Measurements from ENCODE around the gene PTPRM.
"Not testable (repeated sequence)": the region's sequence is repeated elsewhere in the genome, so short reads cannot be mapped to it uniquely, and the experiment has no call there.

The PTPRM gene

DNA sequence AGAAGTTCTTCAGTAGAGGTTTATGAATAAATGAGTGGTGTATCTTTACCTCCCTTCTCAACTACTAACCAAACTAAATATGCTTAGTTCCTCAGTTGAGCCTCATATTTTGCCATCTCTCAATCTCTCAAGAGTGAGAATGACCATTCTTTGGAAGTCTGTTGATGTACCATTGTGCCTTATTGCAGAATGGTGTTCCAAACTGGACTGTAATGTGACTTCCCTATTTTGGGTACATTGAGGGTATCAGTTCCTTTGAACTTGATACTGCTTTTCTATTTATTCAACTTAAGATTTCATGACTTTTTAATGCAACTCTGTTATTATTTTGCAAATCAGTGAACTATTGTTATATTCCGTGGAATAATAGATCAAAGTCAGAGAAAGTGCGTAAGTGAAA is 159.4 kb downstream of the PTPRM start:
- DNase-seq (ENCODE audit: low spot score): no peak

DNA sequence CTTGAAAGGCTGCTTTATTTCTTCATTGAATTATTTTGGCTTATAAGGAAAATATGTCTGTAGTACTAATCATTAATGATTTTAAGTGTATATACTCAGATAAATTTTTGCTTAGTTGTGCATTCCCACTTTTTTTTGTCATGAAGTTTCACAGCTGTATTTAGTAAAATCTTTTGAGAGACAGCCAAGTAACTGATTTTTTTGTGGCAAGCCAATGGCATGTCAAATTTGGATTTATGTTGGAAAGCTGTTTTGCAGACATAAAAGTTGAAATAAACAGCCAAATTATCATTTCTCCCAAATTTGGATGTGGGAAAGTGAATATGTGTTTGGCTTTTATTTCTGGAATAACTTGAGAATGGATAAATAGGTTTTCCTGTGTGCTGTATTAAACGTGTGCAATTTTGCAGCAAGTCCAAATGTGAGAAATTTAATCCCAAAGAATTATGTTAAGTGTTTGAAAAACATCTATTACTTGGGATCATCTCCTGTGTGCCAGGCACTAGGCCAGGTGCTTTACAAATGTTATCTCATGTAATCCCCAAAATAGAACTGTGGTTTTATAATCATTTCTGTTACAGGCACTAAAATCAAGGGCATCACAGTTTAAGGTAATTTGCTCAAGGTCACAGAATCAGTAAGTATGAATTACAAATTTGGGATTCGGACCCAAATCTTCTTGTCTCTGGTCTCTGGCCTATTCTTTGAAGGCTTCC is 160.4 kb downstream of the PTPRM start:
- DNase-seq (ENCODE audit: low spot score): no peak

DNA sequence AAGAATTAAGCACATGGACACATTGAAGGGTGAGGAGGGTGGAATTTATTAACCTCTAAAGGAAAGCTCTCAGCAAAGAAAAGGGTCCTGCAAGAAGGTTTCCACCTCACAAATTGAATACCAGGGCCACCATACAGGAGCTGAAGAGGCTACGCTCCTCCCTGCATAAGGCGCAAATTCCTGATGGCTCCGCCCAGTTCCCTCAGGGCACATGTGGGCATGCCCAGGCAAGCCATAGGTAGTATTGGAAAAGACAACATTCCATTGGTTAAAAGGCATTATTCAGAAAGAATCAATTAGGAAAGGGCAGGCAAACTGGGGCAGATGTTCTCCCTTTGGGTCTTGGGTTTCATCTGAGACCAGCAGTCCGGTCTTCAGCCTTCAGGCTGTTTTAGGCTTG is 161.2 kb downstream of the PTPRM start:
- no peak for DNase-seq (ENCODE audit: low spot score)

DNA sequence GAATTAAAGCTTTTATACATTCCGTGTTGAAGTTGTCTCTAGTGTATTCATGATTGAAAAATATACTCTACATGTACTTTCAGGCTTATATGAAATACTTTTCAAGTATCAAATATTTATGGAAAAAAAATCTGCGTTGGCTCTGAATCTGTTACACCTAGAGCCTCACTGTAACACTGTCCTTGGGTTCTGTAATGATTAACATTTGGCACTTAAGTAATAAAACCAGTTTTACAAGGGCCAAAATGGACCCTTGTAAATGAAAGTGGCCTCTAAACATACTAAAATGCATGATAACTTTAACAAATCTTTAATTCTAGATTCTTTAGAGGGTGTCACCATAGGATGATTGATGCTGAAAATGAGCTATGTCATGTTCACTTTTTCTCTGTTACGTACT is 162.8 kb downstream of the PTPRM start:
- DNase-seq (ENCODE audit: low spot score): no peak

DNA sequence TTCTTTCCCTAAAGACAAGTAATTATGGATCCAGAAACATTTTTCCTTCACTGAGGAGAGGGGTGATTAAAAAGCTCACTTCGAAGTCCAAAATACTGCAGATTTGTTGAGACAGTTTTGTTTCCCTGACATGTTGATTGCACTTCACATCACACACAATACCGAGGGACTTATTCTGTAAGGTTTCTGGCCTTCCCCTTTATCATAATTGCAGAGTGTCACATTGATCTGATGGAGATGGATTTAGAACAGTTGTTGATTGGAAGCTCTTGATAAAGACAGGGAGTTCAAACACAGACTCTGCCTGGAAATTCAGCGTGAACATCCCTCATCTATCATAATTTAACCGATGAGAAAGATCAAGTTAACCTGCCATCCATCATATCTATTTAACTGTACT is 163.6 kb downstream of the PTPRM start:
- DNase-seq (ENCODE audit: low spot score): no peak

DNA sequence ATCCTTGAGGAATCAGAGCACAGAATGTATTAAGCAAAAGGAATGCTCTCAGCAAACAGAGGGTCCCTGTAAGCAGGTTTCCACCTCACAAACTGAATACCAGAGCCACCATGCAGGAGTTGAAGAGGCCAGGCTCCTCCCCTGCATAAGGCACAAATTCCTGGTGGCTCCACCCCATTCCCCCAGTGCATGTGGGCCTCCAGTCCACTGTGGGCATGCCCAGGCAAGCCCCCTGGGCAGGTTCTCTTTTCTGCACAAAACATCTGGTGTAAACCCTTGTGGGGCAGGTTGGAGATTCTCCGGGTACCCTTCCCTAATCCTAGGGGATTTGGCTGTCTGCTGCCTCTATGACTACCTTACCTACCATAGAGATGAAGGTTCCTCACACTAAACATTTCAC is 166.5 kb downstream of the PTPRM start:
- DNase-seq (ENCODE audit: low spot score): no peak

DNA sequence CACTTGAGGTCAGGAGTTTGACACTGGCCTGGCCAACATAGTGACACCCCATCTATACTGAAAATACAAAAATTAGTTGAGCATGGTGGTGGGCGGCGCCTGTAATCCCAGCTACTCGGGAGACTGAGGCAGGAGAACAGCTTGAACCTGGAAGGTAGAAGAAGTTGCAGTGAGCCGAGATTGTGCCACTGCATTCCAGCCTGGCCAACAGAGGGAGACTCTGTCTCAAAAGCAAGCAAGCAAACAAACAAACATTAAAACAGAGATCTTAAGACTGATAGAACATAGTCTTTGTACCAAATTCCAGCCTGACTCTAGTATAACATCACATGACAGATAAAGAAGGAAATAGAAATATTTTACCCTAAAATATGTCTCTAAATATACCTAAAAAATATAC is 168.1 kb downstream of the PTPRM start:
- no peak for DNase-seq (ENCODE audit: low spot score)

DNA sequence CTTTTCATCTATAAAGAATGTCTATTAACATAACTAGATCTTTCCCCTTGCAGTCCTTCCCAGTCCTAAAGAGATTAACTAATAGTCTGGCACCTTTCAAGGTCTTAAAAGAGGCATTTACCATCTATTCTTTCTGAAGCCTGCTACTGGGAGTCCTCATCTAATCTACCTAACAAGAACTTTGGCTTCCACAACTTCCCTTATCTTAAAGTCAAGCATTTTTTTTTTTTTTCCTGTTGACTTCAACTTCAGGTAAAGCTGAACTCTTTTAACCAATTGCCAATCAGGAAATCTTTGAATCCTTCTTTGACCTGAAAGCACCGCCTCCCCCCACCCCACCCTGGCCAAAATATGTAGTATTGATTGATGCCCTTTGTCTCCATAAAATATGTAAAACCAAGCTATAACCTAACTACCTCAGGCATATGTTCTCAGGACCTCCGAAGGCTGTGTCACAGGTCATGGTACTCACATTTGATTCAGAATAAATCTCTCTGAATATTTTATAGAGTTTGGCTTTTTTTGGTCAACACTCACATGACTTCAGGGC is 168.6 kb downstream of the PTPRM start:
- DNase-seq (ENCODE audit: low spot score): no peak

DNA sequence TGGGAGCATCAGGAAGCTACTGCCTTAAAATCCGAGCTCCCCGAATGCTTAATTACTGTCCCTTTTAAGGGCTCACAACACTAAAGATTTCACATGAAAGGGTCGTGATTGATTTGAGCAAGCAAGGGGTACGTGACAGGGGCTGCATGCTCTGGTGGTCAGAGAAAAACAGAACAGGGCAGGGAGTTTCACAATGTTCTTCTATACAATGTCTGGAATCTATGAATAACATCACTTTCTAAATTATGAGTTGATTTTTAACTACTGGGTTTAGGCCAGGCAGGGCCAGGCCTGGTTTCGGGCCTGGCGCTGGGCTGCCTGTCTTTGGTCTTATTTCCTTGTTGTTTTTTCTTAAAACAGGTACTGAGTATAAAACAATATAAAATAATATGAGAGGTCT is 169.4 kb downstream of the PTPRM start:
- DNase-seq (ENCODE audit: low spot score): not testable (repeated sequence)

DNA sequence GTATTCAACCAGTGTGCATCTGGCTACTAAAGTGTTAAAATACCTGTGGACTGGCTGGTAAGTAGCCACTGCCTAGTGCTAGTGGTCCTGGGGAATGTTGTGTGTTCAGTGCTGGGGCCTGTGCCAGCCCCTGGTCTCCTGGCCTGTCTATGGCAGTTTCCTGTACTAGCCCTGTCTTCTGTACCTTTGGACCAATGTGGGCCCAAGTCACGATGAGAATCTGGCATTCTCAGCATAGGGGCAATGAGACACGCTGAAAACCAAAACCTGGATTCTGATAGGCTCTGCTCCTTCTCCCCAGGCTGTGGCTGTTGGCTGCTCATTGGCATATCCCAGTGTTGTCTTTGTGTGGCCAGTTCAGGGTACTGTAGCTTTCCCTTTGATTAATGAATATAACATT is 170.4 kb downstream of the PTPRM start:
- no peak for DNase-seq (ENCODE audit: low spot score)

DNA sequence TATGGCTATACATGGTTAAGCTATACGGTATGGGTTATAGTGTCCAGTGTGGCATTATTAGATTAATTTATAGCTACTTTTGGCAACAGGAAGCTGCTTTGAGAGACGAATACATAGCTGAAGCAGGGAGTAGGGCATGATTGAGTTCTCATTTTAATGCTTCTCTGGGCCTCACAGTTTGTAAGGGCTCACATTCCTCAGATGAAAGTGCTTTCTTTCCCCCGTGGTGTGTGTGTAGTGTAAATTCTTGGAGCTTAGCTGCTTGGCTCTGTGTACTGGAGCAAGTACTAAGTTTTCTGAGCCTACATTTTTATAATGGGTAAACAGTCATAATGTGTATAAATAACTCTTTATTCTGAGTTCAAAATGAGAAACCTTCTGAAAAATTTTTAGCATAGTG is 173.7 kb downstream of the PTPRM start:
- no peak for DNase-seq (ENCODE audit: low spot score)

DNA sequence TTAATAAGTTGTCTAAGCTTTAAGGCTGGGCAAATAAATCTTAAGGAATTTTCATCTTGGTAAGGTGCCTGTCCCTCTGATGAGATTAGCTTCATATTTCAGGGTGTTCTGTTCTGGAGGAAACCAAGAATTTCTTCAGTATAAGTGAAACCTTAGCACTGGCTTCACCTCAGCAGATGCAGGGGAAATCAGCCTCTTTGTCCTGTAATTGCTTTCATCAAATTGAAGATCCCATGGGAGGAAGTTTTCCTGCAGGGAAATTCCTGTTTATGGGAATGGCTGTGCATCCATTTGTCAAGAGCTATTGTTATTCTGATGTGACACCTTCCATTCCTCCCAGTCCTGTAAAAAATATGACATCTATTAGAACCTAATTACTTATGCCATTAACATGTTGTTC is 174.5 kb downstream of the PTPRM start:
- no peak for DNase-seq (ENCODE audit: low spot score)

DNA sequence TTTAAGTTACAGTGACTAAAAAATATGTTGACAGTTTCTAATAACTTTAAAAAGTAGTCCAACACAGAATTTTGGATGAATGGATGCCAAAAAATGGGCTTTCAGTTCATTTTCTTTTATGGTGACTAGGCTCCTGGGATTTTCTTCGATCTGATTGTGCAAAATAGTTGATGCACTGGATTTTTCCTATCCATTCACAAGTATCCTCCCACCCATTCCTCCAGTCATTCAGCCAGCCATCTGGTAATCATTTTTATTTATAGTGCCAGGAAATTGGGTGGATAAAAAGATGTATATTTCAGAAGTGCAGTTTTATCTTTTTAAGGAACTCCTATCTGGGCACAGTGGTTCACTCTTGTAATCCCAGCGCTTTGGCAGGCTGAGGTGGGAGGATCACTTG is 175.1 kb downstream of the PTPRM start:
- no peak for DNase-seq (ENCODE audit: low spot score)

DNA sequence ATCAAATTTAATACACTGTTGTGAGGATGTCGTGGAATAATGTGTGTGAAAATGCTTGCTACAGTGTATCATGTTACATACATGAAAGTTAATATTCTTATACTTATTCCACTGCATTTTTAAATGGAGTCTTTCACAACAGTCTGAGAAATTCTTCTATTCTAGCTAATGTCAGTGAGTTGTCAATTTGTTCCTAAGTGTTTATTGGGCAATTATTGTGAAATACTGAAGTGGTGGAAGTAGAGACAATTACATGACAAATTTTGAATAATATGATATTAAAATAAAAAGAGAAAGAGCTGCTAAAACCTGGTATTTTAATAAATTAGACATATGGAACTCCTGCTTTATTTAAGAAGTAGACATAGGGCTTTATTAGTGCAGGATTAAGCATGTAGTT is 176.1 kb downstream of the PTPRM start:
- no peak for DNase-seq (ENCODE audit: low spot score)

DNA sequence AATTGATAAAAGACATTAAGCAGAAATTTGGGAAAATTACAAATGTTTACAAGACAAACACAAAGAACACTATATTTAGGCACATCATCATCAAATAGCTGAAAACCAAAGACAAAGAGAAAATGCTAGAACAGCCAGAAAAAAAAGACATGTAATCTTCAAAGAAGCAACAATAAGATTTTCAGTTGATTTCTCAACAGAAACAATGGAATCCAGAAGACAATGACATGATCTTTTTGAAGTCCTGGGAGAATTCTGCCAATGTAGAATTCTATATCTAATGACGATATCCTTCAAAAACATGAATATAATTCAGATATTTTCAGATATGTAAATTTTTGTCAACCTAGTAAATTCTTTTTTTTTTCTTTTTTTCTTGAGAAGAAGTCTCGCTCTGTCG is 179.0 kb downstream of the PTPRM start:
- no peak for DNase-seq (ENCODE audit: low spot score)

DNA sequence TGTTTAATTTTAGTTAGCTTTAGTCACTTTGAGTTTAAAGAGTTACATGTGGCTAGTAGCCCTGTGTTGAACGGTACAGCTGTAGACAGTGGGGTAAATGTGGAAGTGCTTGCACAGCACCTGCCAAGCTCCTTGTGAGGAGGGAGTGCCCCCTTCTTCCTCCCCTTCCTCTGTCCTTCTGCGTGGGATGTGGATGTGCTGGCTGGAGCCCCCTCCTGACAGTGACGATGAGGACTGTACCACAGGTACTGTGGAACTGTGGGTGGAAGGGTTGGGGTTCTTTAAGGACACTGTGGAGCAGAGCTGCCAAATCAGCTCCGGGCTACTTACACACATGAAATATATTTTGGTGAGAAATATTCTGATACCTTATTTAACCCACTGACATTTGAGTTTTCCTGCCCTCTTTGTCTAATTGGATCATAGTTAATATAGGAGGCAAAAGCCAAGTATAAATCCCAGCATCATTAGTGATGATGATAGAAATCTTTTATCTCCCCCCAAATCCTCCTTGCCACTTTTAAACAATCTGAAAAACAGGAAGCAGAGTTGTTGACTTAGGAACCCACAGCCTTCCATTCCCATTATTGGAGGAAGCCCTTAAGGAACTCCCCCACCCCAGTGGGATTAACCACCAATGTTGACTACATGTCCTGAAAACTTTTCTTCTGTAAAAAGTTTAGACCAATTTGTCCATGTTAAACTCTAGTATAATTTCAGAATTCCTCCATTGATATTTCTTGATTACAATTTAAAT is 181.3 kb downstream of the PTPRM start:
- no peak for DNase-seq (ENCODE audit: low spot score)

DNA sequence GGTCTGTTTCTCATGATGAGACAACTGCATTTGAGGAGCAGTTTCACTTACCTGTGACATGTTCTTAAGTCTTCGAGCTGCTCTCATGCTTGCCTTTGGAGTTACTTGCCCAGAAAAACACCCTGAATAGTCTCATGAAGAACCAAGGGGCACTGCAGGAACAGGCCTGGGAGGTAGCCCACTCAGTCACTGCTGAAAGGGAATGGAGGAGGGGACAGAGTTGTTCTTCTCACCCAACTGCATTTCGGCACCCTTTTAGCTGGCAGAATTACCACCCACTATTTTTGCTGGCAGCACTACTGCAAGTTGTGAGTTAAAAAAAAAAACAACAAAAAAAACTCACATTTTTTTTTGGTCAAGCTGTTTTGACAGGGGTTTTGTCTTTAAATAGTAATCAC is 181.9 kb downstream of the PTPRM start:
- no peak for DNase-seq (ENCODE audit: low spot score)

DNA sequence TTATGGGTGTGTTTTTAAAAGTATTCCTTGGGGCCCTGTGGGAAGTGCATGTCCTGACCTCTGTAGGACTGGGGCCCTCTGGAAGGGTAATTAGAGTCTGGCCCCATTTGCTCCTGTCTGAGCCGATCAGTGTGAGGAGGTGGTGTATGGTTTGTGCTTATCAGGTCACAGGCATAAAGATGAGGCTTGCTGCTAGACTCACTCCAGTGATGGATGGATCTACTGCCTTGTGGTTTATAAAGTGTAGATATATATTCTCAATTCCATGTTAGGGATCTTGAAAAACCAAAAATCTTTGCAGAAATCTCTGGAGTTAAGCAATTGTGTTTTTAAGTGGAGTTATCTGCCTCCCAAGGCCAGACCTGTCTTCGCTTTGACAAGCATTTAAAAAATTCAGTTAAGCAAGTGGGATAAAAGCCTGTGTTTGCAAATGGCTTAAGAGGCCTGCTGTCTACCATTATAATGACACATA is 182.4 kb downstream of the PTPRM start:
- no peak for DNase-seq (ENCODE audit: low spot score)

DNA sequence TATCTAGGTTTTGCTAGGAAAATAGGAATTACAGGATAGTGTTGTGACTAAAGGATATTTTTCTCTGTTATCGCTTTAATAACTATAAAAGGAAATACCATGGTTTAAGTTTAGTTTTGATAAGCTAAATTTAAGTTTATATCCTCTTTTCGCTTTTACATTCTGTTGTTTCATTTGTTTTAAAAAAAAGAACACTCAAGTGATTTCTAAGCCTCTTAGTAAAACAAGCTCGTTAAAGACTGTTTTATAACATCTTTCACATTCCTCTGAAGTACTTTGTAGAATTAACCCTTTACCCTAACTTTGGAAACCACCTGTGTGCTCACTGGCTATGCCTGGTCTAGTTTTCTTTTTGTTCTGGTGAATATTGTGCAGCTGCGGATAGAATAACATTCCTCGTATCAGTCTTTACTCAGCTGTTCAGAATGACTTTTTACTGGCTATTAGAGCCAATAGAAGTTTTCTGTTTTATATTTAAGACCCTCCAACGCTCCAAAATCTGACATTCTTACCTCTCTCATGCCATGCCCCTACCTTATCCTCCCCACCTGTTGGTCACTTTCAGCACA is 183.1 kb downstream of the PTPRM start:
- DNase-seq (ENCODE audit: low spot score): no peak

DNA sequence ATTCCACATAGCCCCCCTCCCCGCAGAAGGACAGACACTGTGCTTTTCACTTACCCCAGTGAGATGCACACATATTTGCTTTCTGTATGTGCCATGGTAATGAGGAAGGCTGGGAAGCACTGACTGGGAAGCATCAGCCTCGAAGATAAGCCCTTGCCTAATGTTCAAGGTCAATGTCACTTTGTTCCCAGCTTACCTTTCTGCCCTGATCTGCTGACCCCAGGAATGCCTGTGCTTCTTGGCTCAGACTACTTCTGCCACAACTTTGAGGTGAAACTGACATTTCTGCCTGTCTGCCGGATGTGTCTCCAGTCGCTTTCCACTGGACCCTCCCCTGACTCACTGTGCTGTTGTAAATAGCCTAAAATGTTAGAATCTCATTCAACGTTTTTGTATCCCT is 183.8 kb downstream of the PTPRM start:
- DNase-seq (ENCODE audit: low spot score): no peak

DNA sequence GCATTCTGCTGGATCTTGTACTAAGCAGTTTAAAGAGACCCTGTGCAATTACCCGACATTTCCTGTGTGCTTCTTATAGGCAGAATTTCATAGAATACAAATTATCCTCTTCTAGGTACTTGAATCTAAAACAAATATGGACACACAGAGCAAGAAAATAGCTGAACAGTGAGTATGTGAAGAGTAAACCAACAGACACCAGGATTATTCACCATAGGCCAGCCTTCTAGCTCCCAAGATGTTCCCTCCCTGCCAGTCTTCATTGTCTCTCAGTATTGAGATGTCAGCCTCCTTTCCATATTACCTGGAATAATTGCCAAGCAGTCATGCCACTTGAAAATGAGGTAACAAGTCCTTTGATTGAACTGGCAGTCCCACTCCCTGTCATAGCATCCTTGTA is 187.1 kb downstream of the PTPRM start:
- DNase-seq (ENCODE audit: low spot score): no peak

DNA sequence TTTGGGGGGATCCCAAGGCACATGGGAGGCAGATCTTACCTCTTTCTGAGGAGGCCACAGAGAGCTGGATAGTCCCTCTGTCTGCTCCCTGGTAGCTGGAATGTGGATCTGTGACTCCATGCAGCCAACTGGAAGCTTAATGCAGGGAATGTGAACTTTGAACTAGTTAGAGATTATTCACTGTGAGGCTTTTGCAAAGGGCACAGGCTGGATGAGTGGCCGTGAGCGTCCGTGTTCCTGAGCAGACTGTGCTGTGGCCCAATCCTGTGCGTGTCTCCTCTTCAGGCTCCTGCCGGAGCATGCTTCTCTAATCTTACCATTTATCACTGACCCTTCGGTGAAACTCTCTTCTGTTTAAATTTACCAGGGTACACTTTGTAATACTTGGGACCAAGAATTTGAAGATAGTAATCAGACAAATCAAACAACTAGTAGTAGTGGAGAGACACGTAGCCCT is 187.6 kb downstream of the PTPRM start:
- no peak for DNase-seq (ENCODE audit: low spot score)
